Stimulated activated CD8-positive, alpha-beta memory T cell treated with anti-CD3 and anti-CD28 coated beads, Interleukin-15, amount 100 ng/mL, for 48 hours (primary cell): ENCODE data around the gene FAM72B.
"Not testable (repeated sequence)": the region's sequence is repeated elsewhere in the genome, so short reads cannot be mapped to it uniquely, and the experiment has no call there.

Experiments
- DNase-seq, 2 donors: peaks; one replicate each; pipeline ENCODE4 v3.0.0-alpha.2; 2020; ENCODE audit warnings: low read depth in 2 of 2

FAM72B gene

DNA sequence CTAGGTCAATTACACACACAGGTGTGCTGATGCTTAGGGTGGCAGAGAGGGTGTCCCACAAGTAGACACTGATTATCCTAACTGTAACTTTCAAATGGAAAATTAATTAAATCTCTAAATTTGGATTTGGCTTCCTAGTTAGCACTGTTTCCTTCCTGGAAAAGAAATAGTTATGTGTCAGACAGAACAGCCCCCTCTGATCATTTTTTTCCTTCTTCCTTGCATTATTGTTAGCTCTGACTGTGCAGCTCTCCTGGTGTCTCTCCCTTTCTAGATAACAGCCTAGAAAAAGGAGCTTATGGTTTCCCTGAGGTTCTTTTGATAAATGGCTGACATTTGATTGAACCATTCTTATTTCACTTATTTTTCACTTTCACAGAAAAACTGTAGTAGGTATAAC is 31.4 kb downstream of the FAM72B start:
- DNase-seq: not testable (repeated sequence)

DNA sequence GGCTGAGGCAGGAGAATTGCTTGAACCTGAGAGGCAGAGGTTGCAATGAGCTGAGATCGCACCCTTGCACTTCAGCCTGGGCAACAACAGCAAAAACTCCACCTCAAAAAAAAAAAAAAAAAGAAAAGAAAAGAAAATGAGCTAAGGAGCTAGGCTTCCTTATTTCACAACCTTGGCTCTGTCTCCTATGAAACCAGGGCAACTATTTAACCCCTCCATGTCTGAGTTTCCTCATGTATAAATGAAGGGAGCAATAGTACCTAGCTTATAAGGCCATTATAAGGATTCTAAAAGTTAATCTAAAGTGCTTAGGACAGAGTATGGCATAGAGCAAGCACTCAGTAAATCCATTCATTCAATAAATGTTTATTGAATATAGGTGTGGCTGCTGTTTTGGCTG is 32.8 kb downstream of the FAM72B start:
- DNase-seq: not testable (repeated sequence)

DNA sequence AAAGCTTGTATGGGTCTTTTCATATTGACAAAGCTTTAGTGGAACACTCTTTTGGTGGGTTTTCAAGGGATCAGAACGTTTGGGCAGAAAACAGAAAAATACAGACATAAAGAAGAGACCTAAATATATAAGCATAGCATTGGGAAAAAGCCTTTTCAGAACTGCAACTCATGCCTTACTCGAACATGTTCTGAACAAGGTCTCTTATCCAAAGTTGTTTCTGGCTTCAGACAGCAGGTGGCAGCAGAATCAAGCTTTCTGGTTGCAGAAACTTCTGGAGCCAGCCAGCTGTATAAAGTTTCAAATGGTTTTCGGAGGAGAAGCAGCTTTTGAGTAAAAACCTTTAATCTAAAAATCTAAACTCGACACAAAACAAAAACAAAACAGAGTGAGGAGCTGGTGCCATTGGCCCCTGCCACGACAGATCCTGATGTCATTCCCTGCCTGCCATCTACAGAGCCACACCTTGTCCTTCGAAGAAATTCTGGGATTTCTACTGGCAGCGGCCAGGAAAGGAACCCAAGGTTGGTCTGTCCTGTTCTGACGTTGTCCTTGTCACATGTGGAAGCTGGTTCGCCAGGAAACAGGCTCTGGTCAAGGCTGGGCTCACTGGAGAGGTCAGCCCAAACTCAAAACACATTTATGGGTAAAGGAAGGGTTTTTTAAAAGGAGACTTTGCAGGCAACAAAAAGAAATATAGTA is 35.5 kb downstream of the FAM72B start:
- not testable (repeated sequence) for DNase-seq

DNA sequence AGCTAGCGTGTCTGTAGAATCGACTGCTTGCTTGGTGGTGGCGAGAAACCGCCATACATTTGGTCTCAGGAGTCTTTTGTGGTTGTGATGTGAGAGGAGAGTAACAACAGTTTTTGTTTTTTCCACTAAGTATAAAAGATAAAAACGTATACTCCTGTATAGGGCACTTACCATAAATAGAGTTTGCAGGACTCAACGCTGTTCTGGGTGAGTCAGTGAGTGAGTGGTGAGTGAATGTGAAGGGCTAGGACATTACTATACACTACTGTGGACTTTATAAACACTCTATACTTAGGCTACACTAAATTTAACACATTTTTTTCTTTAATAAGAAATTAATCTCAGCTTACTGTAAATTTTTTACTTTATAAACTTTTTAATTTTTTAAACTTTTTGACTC is 43.7 kb downstream of the FAM72B start:
- DNase-seq: not testable (repeated sequence)

DNA sequence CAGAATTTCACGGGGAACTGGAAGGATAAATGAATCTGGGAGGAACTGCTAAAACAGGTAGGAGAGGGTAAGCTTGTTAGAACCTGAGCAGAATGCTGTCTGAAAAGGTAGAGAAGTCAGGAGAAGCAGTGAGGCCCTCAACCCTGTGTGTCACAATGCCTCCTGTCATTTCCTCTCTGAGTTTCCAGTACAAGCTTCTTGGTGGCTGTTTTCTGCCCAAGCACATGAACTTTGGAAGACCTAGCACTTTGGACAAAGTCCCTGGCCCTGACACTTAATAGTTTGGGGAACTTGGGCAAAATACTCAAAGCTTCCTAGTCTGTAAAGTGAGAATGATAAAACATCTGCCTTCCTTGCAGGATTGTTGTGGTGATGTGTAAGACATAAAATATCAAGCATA is 52.6 kb downstream of the FAM72B start:
- DNase-seq: not testable (repeated sequence)

DNA sequence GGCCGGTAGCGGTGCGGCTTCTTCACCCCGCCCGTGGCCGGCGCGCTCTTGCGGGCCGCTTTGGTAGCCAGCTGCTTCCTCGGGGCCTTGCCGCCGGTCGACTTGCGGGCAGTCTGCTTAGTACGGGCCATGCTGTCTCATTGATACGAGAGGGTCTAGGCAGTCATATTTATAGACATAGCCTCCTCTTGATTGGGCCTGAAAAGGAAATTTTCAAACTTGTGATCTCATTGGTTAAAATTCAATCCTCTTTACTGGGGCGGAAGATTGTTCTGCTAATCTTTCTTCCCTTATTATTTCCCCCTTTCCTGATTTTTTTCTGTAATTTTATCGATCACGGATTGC is 65.7 kb downstream of the FAM72B start:
- DNase-seq: not testable (repeated sequence)
